ENCODE data around the gene DNAJA4.
"Not testable (repeated sequence)": the region's sequence is repeated elsewhere in the genome, so short reads cannot be mapped to it uniquely, and the experiment has no call there.

DNA sequence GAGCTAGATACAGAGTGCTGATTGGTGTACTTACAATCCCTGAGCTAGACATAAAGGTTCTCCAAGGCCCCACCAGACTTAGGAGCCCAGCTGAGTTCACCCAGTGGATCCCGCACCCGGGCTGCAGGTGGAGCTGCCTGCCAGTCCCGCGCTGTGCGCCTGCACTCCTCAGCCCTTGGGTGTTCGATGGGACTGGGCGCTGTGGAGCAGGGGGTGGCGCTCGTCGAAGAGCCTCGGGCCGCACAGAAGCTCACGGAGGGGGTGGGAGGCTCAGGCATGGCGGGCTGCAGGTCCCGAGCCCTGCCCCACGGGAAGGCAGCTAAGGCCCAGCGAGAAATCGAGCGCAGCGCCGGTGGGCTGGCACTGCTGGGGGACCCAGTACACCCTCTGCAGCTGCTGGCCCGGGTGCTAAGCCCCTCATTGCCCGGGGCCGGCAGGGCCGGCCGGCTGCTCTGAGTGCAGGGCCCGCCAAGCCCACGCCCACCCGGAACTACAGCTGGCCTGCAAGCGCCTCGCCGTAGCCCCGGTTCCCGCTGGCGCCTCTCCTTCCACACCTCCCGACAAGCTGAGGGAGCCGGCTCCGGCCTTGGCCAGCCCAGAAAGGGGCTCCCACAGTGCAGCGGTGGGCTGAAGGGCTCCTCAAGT lies 18.3 kb upstream of the DNAJA4 start:
- not testable (repeated sequence) for TF ChIP-seq CTCF (conservative IDR thresholded peaks at IDR 0.05; ENCODE audit: low read depth, low read length); EZH2phosphoT487 (IDR thresholded peaks at IDR 0.05; ENCODE audit: borderline replicate concordance, low read length)
